Astrocyte (in vitro differentiated cells and primary cell): Measurements from ENCODE around the gene CTDP1. TPM values are rescaled to one million over a fixed set of nuclear protein-coding genes. Genes with fewer than 3 reads are reported as not detected.

Source experiments
- DNase-seq: peaks from one replicate; pipeline ENCODE4 v3.0.0-alpha.2; 2010; ENCODE audit warnings: low read depth
- FAIRE-seq: peaks from 2 replicates; lab custom pipeline; 2011; peaks lifted over from hg19 to GRCh38; lab: Jason Lieb, UNC
- H2AFZ ChIP-seq: 2 replicates; pipeline ENCODE4 v1.6.0; 2012; ENCODE audit warnings: low read depth, low read length, inconsistent platforms
- H3K27ac ChIP-seq: 2 replicates; pipeline ENCODE4 v1.5.1; 2011; ENCODE audit warnings: low read depth, low read length, inconsistent platforms
- H3K27me3 ChIP-seq: 2 replicates; pipeline ENCODE4 v1.6.0; 2011; ENCODE audit warnings: low read length, inconsistent platforms; ENCODE audit not compliant: insufficient read depth
- H3K36me3 ChIP-seq: 2 replicates; pipeline ENCODE4 v1.5.1; 2011; ENCODE audit warnings: low read length, inconsistent platforms; ENCODE audit not compliant: insufficient read depth
- H3K4me1 ChIP-seq: 2 replicates; pipeline ENCODE4 v1.5.1; 2011; ENCODE audit warnings: low read length, inconsistent platforms; ENCODE audit not compliant: insufficient read depth
- H3K4me2 ChIP-seq: 2 replicates; pipeline ENCODE4 v1.6.0; 2012; ENCODE audit warnings: low read length, inconsistent platforms
- H3K4me3 ChIP-seq: 2 replicates; pipeline ENCODE4 v1.5.1; 2011; ENCODE audit warnings: low read depth, mild to moderate bottlenecking, low read length, inconsistent platforms; ENCODE audit not compliant: insufficient read depth
- H3K79me2 ChIP-seq: 2 replicates; pipeline ENCODE4 v1.6.0; 2012; ENCODE audit warnings: mild to moderate bottlenecking, low read length, inconsistent platforms; ENCODE audit not compliant: insufficient read depth
- H3K9ac ChIP-seq: 2 replicates; pipeline ENCODE4 v1.6.0; 2012; ENCODE audit warnings: mild to moderate bottlenecking, low read length, inconsistent platforms
- H3K9me3 ChIP-seq: 2 replicates; pipeline ENCODE4 v1.5.1; 2012; ENCODE audit warnings: low read depth, mild to moderate bottlenecking, low read length, inconsistent platforms; ENCODE audit not compliant: insufficient read depth
- H4K20me1 ChIP-seq: 2 replicates; pipeline ENCODE4 v1.6.0; 2012; ENCODE audit warnings: low read length, inconsistent platforms; ENCODE audit not compliant: insufficient read depth
- H3K27ac Mint-ChIP-seq: one replicate; pipeline ENCODE4 v1.8.0; 2021; ENCODE audit warnings: mild to moderate bottlenecking, mixed read lengths; ENCODE audit not compliant: unreplicated experiment
- H3K27me3 Mint-ChIP-seq: one replicate; pipeline ENCODE4 v1.8.0; 2021; ENCODE audit warnings: low read depth, mixed read lengths; ENCODE audit not compliant: unreplicated experiment
- H3K36me3 Mint-ChIP-seq: one replicate; pipeline ENCODE4 v1.8.0; 2021; ENCODE audit warnings: low read depth, mixed read lengths; ENCODE audit not compliant: unreplicated experiment
- H3K4me1 Mint-ChIP-seq: one replicate; pipeline ENCODE4 v1.8.0; 2021; ENCODE audit warnings: low read depth, mixed read lengths; ENCODE audit not compliant: unreplicated experiment
- H3K4me3 Mint-ChIP-seq: one replicate; pipeline ENCODE4 v1.8.0; 2021; ENCODE audit warnings: mild to moderate bottlenecking, moderate library complexity, mixed read lengths; ENCODE audit not compliant: unreplicated experiment
- H3K9me3 Mint-ChIP-seq: one replicate; pipeline ENCODE4 v1.8.0; 2021; ENCODE audit warnings: mild to moderate bottlenecking, mixed read lengths; ENCODE audit not compliant: unreplicated experiment
- CTCF ChIP-seq: IDR thresholded peaks from 2 replicates; pipeline ENCODE4 v1.5.1; 2011; ENCODE audit warnings: low read depth, mild to moderate bottlenecking, inconsistent platforms, low read length, moderate library complexity; ENCODE audit not compliant: insufficient read depth
- EZH2 ChIP-seq: IDR thresholded peaks from 2 replicates; pipeline ENCODE4 v1.6.1; 2012; ENCODE audit warnings: mild to moderate bottlenecking, low read length, inconsistent platforms; ENCODE audit not compliant: insufficient read depth
- total RNA-seq: library from RNA; stranded (reverse); gene quantifications from 2 replicates; pipeline ENCODE4 v1.2.1, GENCODE V29; 2021

The CTDP1 gene
- total RNA-seq, 1 donor from 2014 or later: 31.7 TPM

GRCh38 chr18:79802298-79802697 is 122.7 kb downstream of the CTDP1 start:
- Mint-ChIP-seq H3K36me3 (no peaks in the 10 kb centered on the region), H3K27ac (no peak overlapping the region), H3K27me3 (peaks cover 54% of the 10 kb centered on the region), H3K4me1 (peaks cover 2% of the 10 kb centered on the region), H3K4me3 (no peak overlapping the region), H3K9me3 (no peaks in the 10 kb centered on the region)
- peaks cover 1% of the 10 kb centered on the region for H4K20me1 ChIP-seq
- H3K4me1 ChIP-seq: no peaks in the 10 kb centered on the region
- no peaks in the 10 kb centered on the region for H3K36me3 ChIP-seq
- H3K27ac ChIP-seq: no peak overlapping the region
- no peak overlapping the region for H3K4me3 ChIP-seq
- H2AFZ ChIP-seq: no peak overlapping the region
- no peaks in the 10 kb centered on the region for H3K79me2 ChIP-seq
- no peak for DNase-seq
- FAIRE-seq: no peak
- H3K4me2 ChIP-seq: no peak overlapping the region
- no peaks in the 10 kb centered on the region for H3K9me3 ChIP-seq
- TF ChIP-seq EZH2 (no peak), CTCF (no peak)
- no peak overlapping the region for H3K9ac ChIP-seq
- peaks cover 19% of the 10 kb centered on the region for H3K27me3 ChIP-seq

- H3K9ac ChIP-seq: no peak overlapping the region
- no peak overlapping the region for H2AFZ ChIP-seq
- H3K27ac Mint-ChIP-seq: no peak overlapping the region
- H3K4me1 ChIP-seq: no peaks in the 10 kb centered on the region
- peaks cover 15% of the 10 kb centered on the region for H3K27me3 ChIP-seq
- no peak for DNase-seq
- no peak for TF ChIP-seq EZH2
- H3K36me3 ChIP-seq: no peaks in the 10 kb centered on the region
- no peak overlapping the region for H3K4me3 Mint-ChIP-seq
- H3K27me3 Mint-ChIP-seq: peaks cover 52% of the 10 kb centered on the region
- no peak overlapping the region for H3K27ac ChIP-seq
- H3K9me3 ChIP-seq: no peaks in the 10 kb centered on the region
- H3K4me2 ChIP-seq: no peak overlapping the region
- no peaks in the 10 kb centered on the region for H3K79me2 ChIP-seq
- no peak overlapping the region for H3K4me3 ChIP-seq
- no peaks in the 10 kb centered on the region for H4K20me1 ChIP-seq
- no peaks in the 10 kb centered on the region for H3K9me3 Mint-ChIP-seq
- H3K36me3 Mint-ChIP-seq: no peaks in the 10 kb centered on the region
- no peak for FAIRE-seq
- H3K4me1 Mint-ChIP-seq: no peaks in the 10 kb centered on the region
Measured at GRCh38 chr18:79803611-79804051, 124.0 kb downstream of the CTDP1 start.

Other genes starting within 250 kb of the CTDP1 start
- 0.16 TPM in 1 of 2 replicates, not detected in the other for gene KCNG2, start 118.1 kb downstream of the CTDP1 start, total RNA-seq